ENCODE data around the gene HECW1. TPM values are rescaled to one million over a fixed set of nuclear protein-coding genes. Genes with fewer than 3 reads are reported as not detected.

The HECW1 gene
- total and polyA plus RNA-seq, 4 donors: 0.77 to 1.9 (median 1.0) TPM; not detected in 1

GRCh38 chr7:43175570-43176200 is 63.2 kb downstream of the HECW1 start:
- no peak overlapping the region for H3K4me3 ChIP-seq (ENCODE audit: low read length in 2 of 2)
- intact Hi-C loops (cut with DNase I): no loop called here
- H3K27ac ChIP-seq (ENCODE audit: low read depth in 1 of 2, low read length in 2 of 2): no peak overlapping the region
- DNase-seq (no peak), ATAC-seq (ENCODE audit: low FRiP score) (no peak)
- H3K4me1 ChIP-seq (ENCODE audit: control insufficient read depth in 1 of 2, insufficient read depth in 2 of 2, low read length in 2 of 2): no peaks in the 10 kb centered on the region
- peaks cover 0 to 3% of the 10 kb centered on the region in 2 donors for H3K27me3 ChIP-seq (ENCODE audit: control insufficient read depth in 1 of 2, insufficient read depth in 2 of 2, low read length in 1 of 2)
- H3K36me3 ChIP-seq (ENCODE audit: control insufficient read depth in 1 of 2, insufficient read depth in 2 of 2, low read length in 1 of 2): no peaks in the 10 kb centered on the region
- H3K9me3 ChIP-seq (ENCODE audit: control insufficient read depth, low read length): no peaks in the 10 kb centered on the region
- WGBS, 2 donors: 44 to 51% methylated on average over 10 of the region's 10 CpGs

- H3K27ac ChIP-seq (ENCODE audit: low read depth in 1 of 2, low read length in 2 of 2): no peak overlapping the region
- no peak for DNase-seq
- H3K9me3 ChIP-seq (ENCODE audit: control insufficient read depth, low read length): no peaks in the 10 kb centered on the region
- no peaks in the 10 kb centered on the region for H3K36me3 ChIP-seq (ENCODE audit: control insufficient read depth in 1 of 2, insufficient read depth in 2 of 2, low read length in 1 of 2)
- 52 to 60% methylated on average over 2 of the region's 2 CpGs for WGBS, 2 donors
- intact Hi-C loops (cut with DNase I): no loop called here
- no peaks in the 10 kb centered on the region for H3K4me1 ChIP-seq (ENCODE audit: control insufficient read depth in 1 of 2, insufficient read depth in 2 of 2, low read length in 2 of 2)
- no peak overlapping the region for H3K4me3 ChIP-seq (ENCODE audit: low read length in 2 of 2)
- H3K27me3 ChIP-seq (ENCODE audit: control insufficient read depth in 1 of 2, insufficient read depth in 2 of 2, low read length in 1 of 2): no peaks in the 10 kb centered on the region
- no peak for ATAC-seq (ENCODE audit: low FRiP score)
Observed at GRCh38 chr7:43179393-43179792, 66.9 kb downstream of the HECW1 start.

- ATAC-seq (ENCODE audit: low FRiP score): no peak
Observed at GRCh38 chr7:43192806-43193460, 80.5 kb downstream of the HECW1 start.

GRCh38 chr7:43193893-43194292 is 81.4 kb downstream of the HECW1 start:
- intact Hi-C loops (cut with DNase I): no loop called here
- no peaks in the 10 kb centered on the region for H3K4me1 ChIP-seq (ENCODE audit: control insufficient read depth in 1 of 2, insufficient read depth in 2 of 2, low read length in 2 of 2)
- H3K27me3 ChIP-seq (ENCODE audit: control insufficient read depth in 1 of 2, insufficient read depth in 2 of 2, low read length in 1 of 2): no peaks in the 10 kb centered on the region
- no peak for ATAC-seq (ENCODE audit: low FRiP score)
- no peak for DNase-seq
- no peak overlapping the region for H3K4me3 ChIP-seq (ENCODE audit: low read length in 2 of 2)
- H3K9me3 ChIP-seq (ENCODE audit: control insufficient read depth, low read length): no peaks in the 10 kb centered on the region
- WGBS, 2 donors: 35 to 39% methylated on average over 2 of the region's 2 CpGs
- H3K27ac ChIP-seq (ENCODE audit: low read depth in 1 of 2, low read length in 2 of 2): no peak overlapping the region
- no peaks in the 10 kb centered on the region for H3K36me3 ChIP-seq (ENCODE audit: control insufficient read depth in 1 of 2, insufficient read depth in 2 of 2, low read length in 1 of 2)

More at GRCh38 chr7:43192806-43193460, 80.5 kb downstream of the HECW1 start:
- Histone ChIP-seq H3K27ac (ENCODE audit: low read depth in 1 of 2, low read length in 2 of 2) (no peak overlapping the region), H3K36me3 (ENCODE audit: control insufficient read depth in 1 of 2, insufficient read depth in 2 of 2, low read length in 1 of 2) (no peaks in the 10 kb centered on the region), H3K4me1 (ENCODE audit: control insufficient read depth in 1 of 2, insufficient read depth in 2 of 2, low read length in 2 of 2) (no peaks in the 10 kb centered on the region), H3K4me3 (ENCODE audit: low read length in 2 of 2) (no peak overlapping the region), H3K27me3 (ENCODE audit: control insufficient read depth in 1 of 2, insufficient read depth in 2 of 2, low read length in 1 of 2) (no peaks in the 10 kb centered on the region), H3K9me3 (ENCODE audit: control insufficient read depth, low read length) (no peaks in the 10 kb centered on the region)
- intact Hi-C loops (cut with DNase I): no loop called here
- DNase-seq: no peak
- 88% methylated on average over 7 of the region's 7 CpGs for WGBS, 2 donors

GRCh38 chr7:43195256-43195655 is 82.8 kb downstream of the HECW1 start:
- H3K27me3 ChIP-seq (ENCODE audit: control insufficient read depth in 1 of 2, insufficient read depth in 2 of 2, low read length in 1 of 2): no peaks in the 10 kb centered on the region
- no peaks in the 10 kb centered on the region for H3K9me3 ChIP-seq (ENCODE audit: control insufficient read depth, low read length)
- H3K36me3 ChIP-seq (ENCODE audit: control insufficient read depth in 1 of 2, insufficient read depth in 2 of 2, low read length in 1 of 2): no peaks in the 10 kb centered on the region
- H3K4me3 ChIP-seq (ENCODE audit: low read length in 2 of 2): no peak overlapping the region
- no peak for DNase-seq
- intact Hi-C loops (cut with DNase I): no loop called here
- 78% methylated on average over 7 of the region's 7 CpGs for WGBS, 2 donors
- H3K4me1 ChIP-seq (ENCODE audit: control insufficient read depth in 1 of 2, insufficient read depth in 2 of 2, low read length in 2 of 2): no peaks in the 10 kb centered on the region
- no peak for ATAC-seq (ENCODE audit: low FRiP score)
- H3K27ac ChIP-seq (ENCODE audit: low read depth in 1 of 2, low read length in 2 of 2): no peak overlapping the region

GRCh38 chr7:43195768-43196167 is 83.3 kb downstream of the HECW1 start:
- intact Hi-C loops (cut with DNase I): no loop called here
- Histone ChIP-seq H3K36me3 (ENCODE audit: control insufficient read depth in 1 of 2, insufficient read depth in 2 of 2, low read length in 1 of 2) (no peaks in the 10 kb centered on the region), H3K4me3 (ENCODE audit: low read length in 2 of 2) (no peak overlapping the region), H3K27ac (ENCODE audit: low read depth in 1 of 2, low read length in 2 of 2) (no peak overlapping the region), H3K27me3 (ENCODE audit: control insufficient read depth in 1 of 2, insufficient read depth in 2 of 2, low read length in 1 of 2) (no peaks in the 10 kb centered on the region), H3K9me3 (ENCODE audit: control insufficient read depth, low read length) (no peaks in the 10 kb centered on the region), H3K4me1 (ENCODE audit: control insufficient read depth in 1 of 2, insufficient read depth in 2 of 2, low read length in 2 of 2) (no peaks in the 10 kb centered on the region)
- WGBS, 2 donors: 76 to 82% methylated on average over 5 of the region's 5 CpGs
- DNase-seq: no peak
- no peak for ATAC-seq (ENCODE audit: low FRiP score)

- WGBS, 2 donors: 56 to 61% methylated on average over 5 of the region's 5 CpGs
- DNase-seq (no peak), ATAC-seq (ENCODE audit: low FRiP score) (no peak)
- Histone ChIP-seq H3K4me3 (ENCODE audit: low read length in 2 of 2) (no peak overlapping the region), H3K9me3 (ENCODE audit: control insufficient read depth, low read length) (no peaks in the 10 kb centered on the region), H3K27me3 (ENCODE audit: control insufficient read depth in 1 of 2, insufficient read depth in 2 of 2, low read length in 1 of 2) (no peaks in the 10 kb centered on the region), H3K36me3 (ENCODE audit: control insufficient read depth in 1 of 2, insufficient read depth in 2 of 2, low read length in 1 of 2) (no peaks in the 10 kb centered on the region), H3K27ac (ENCODE audit: low read depth in 1 of 2, low read length in 2 of 2) (no peak overlapping the region), H3K4me1 (ENCODE audit: control insufficient read depth in 1 of 2, insufficient read depth in 2 of 2, low read length in 2 of 2) (no peaks in the 10 kb centered on the region)
- intact Hi-C loops (cut with DNase I): no loop called here
Observed at GRCh38 chr7:43196379-43196778, 83.9 kb downstream of the HECW1 start.

- WGBS, 2 donors: 95 to 97% methylated on average over 6 of the region's 6 CpGs
- Histone ChIP-seq H3K27me3 (ENCODE audit: control insufficient read depth in 1 of 2, insufficient read depth in 2 of 2, low read length in 1 of 2) (no peaks in the 10 kb centered on the region), H3K4me1 (ENCODE audit: control insufficient read depth in 1 of 2, insufficient read depth in 2 of 2, low read length in 2 of 2) (no peaks in the 10 kb centered on the region), H3K36me3 (ENCODE audit: control insufficient read depth in 1 of 2, insufficient read depth in 2 of 2, low read length in 1 of 2) (no peaks in the 10 kb centered on the region), H3K27ac (ENCODE audit: low read depth in 1 of 2, low read length in 2 of 2) (no peak overlapping the region), H3K9me3 (ENCODE audit: control insufficient read depth, low read length) (no peaks in the 10 kb centered on the region), H3K4me3 (ENCODE audit: low read length in 2 of 2) (no peak overlapping the region)
- intact Hi-C loops (cut with DNase I): no loop called here
- ATAC-seq (ENCODE audit: low FRiP score): no peak
- no peak for DNase-seq
Observed at GRCh38 chr7:43198016-43198415, 85.6 kb downstream of the HECW1 start.

- Histone ChIP-seq H3K27ac (ENCODE audit: low read depth in 1 of 2, low read length in 2 of 2) (no peak overlapping the region), H3K36me3 (ENCODE audit: control insufficient read depth in 1 of 2, insufficient read depth in 2 of 2, low read length in 1 of 2) (no peaks in the 10 kb centered on the region), H3K9me3 (ENCODE audit: control insufficient read depth, low read length) (no peaks in the 10 kb centered on the region), H3K27me3 (ENCODE audit: control insufficient read depth in 1 of 2, insufficient read depth in 2 of 2, low read length in 1 of 2) (no peaks in the 10 kb centered on the region), H3K4me1 (ENCODE audit: control insufficient read depth in 1 of 2, insufficient read depth in 2 of 2, low read length in 2 of 2) (no peaks in the 10 kb centered on the region), H3K4me3 (ENCODE audit: low read length in 2 of 2) (no peak overlapping the region)
- ATAC-seq (ENCODE audit: low FRiP score) (peak; percentile 47), DNase-seq (no peak)
- intact Hi-C loops (cut with DNase I): no loop called here
- WGBS, 2 donors: 64 to 72% methylated on average over 7 of the region's 7 CpGs
Observed at GRCh38 chr7:43198599-43199090, 86.2 kb downstream of the HECW1 start.

All from aorta (tissue), 5 donors.